Stomach smooth muscle (tissue), 2 donors: Measurements from ENCODE around the gene GLT8D1.

Source experiments
- H3K27ac ChIP-seq: one replicate; pipeline ENCODE4 v1.7.0; 2013; ENCODE audit warnings: mild to moderate bottlenecking, low read length, inconsistent platforms
- H3K27me3 ChIP-seq, 2 donors: one replicate each; pipeline ENCODE4 v1.7.0; 2013; ENCODE audit warnings: low read length in 2 of 2; ENCODE audit not compliant: insufficient read depth in 2 of 2, control insufficient read depth in 1 of 2
- H3K36me3 ChIP-seq, 2 donors: one replicate each; pipeline ENCODE4 v1.7.0; 2013; ENCODE audit warnings: low read length in 2 of 2; ENCODE audit not compliant: control insufficient read depth in 2 of 2, insufficient read depth in 2 of 2
- H3K4me1 ChIP-seq: one replicate; pipeline ENCODE4 v1.7.0; 2013; ENCODE audit warnings: low read length; ENCODE audit not compliant: control insufficient read depth, insufficient read depth
- H3K4me3 ChIP-seq, 2 donors: one replicate each; pipeline ENCODE4 v1.7.0; 2013; ENCODE audit warnings: low read length in 2 of 2
- H3K9ac ChIP-seq, 2 donors: one replicate each; pipeline ENCODE4 v1.7.0; 2013; ENCODE audit warnings: low read length in 2 of 2, mild to moderate bottlenecking in 1 of 2
- H3K9me3 ChIP-seq, 2 donors: one replicate each; pipeline ENCODE4 v1.7.0; 2013; ENCODE audit warnings: low read length in 2 of 2; ENCODE audit not compliant: control insufficient read depth in 2 of 2
- donor health status: healthy.
- donor health status: Pancreatic carcinoma.

GLT8D1 gene

GRCh38 chr3:52690560-52690959 lies 15.0 kb downstream of the GLT8D1 start:
- Histone ChIP-seq H3K4me1 (peaks cover 8% of the 10 kb centered on the region), H3K36me3 (peaks cover 57 to 68% of the 10 kb centered on the region in 2 donors), H3K27ac (no peak overlapping the region), H3K27me3 (no peaks in the 10 kb centered on the region), H3K9ac (no peak overlapping the region), H3K4me3 (no peak overlapping the region), H3K9me3 (no peaks in the 10 kb centered on the region)

- Histone ChIP-seq H3K9ac (no peak overlapping the region), H3K27ac (no peak overlapping the region), H3K36me3 (peaks cover 46 to 57% of the 10 kb centered on the region in 2 donors), H3K4me3 (no peak overlapping the region), H3K4me1 (peaks cover 13% of the 10 kb centered on the region), H3K9me3 (no peaks in the 10 kb centered on the region), H3K27me3 (no peaks in the 10 kb centered on the region)
These were observed 16.4 kb downstream of the GLT8D1 start for GRCh38 chr3:52689151-52689550.

GRCh38 chr3:52688266-52688665 lies 17.3 kb downstream of the GLT8D1 start:
- peaks cover 38 to 51% of the 10 kb centered on the region in 2 donors for H3K36me3 ChIP-seq
- no peak overlapping the region for H3K27ac ChIP-seq
- peak overlapping the region in 1 of 2 donors; percentile 23 for H3K9ac ChIP-seq

GRCh38 chr3:52685709-52686691 lies 19.6 kb downstream of the GLT8D1 start, which contains the start of the genes GNL3 and PBRM1:
TSS of gene GNL3 (plus strand) at chr3:52686032. CDS start at chr3:52686093, 61 bp downstream.
TSS of gene PBRM1 (minus strand) at chr3:52685913.
- peaks cover 32 to 34% of the 10 kb centered on the region in 2 donors for H3K36me3 ChIP-seq

More at GRCh38 chr3:52688266-52688665, 17.3 kb downstream of the GLT8D1 start:
- H3K9me3 ChIP-seq, result no peaks in the 10 kb centered on the region
- H3K4me1 ChIP-seq, result peaks cover 17% of the 10 kb centered on the region
- no peak overlapping the region for H3K4me3 ChIP-seq
- no peaks in the 10 kb centered on the region for H3K27me3 ChIP-seq

GRCh38 chr3:52685285-52685708 lies 20.3 kb downstream of the GLT8D1 start:
- H3K4me3 ChIP-seq, result peak overlapping the region; percentile 85 to 99
- H3K4me1 ChIP-seq, result peaks cover 20% of the 10 kb centered on the region
- H3K27me3 ChIP-seq, result no peaks in the 10 kb centered on the region
- H3K36me3 ChIP-seq, result peaks cover 27 to 30% of the 10 kb centered on the region in 2 donors
- H3K27ac ChIP-seq, result peak overlapping the region; percentile 81
- H3K9ac ChIP-seq, result peak overlapping the region; percentile 88 to 97
- no peaks in the 10 kb centered on the region for H3K9me3 ChIP-seq

More at GRCh38 chr3:52685709-52686691, 19.6 kb downstream of the GLT8D1 start, which contains the start of the genes GNL3 and PBRM1:
- Histone ChIP-seq H3K9ac (peak within 1 kb of the TSS; percentile 88 to 97), H3K4me3 (peak within 1 kb of the TSS; percentile 97 to 99), H3K4me1 (peaks cover 20% of the 10 kb centered on the region), H3K9me3 (no peaks in the 10 kb centered on the region), H3K27ac (peak within 1 kb of the TSS; percentile 81), H3K27me3 (no peaks in the 10 kb centered on the region)

- H3K4me1 ChIP-seq, result peaks cover 20% of the 10 kb centered on the region
These were observed 21.4 kb downstream of the GLT8D1 start for GRCh38 chr3:52684184-52684583.

GRCh38 chr3:52683611-52684010 lies 22.0 kb downstream of the GLT8D1 start:
- H3K9me3 ChIP-seq, result no peaks in the 10 kb centered on the region
- H3K9ac ChIP-seq, result no peak overlapping the region
- peaks cover 20% of the 10 kb centered on the region for H3K4me1 ChIP-seq
- H3K27ac ChIP-seq, result no peak overlapping the region
- H3K27me3 ChIP-seq, result no peaks in the 10 kb centered on the region
- H3K36me3 ChIP-seq, result peaks cover 25 to 27% of the 10 kb centered on the region in 2 donors
- no peak overlapping the region for H3K4me3 ChIP-seq

More at GRCh38 chr3:52684184-52684583, 21.4 kb downstream of the GLT8D1 start:
- peak overlapping the region in 1 of 2 donors; percentile 99 for H3K4me3 ChIP-seq
- no peaks in the 10 kb centered on the region for H3K27me3 ChIP-seq
- no peak overlapping the region for H3K27ac ChIP-seq
- peaks cover 27 to 28% of the 10 kb centered on the region in 2 donors for H3K36me3 ChIP-seq
- H3K9me3 ChIP-seq, result no peaks in the 10 kb centered on the region
- H3K9ac ChIP-seq, result no peak overlapping the region

GRCh38 chr3:52682016-52682415 lies 23.6 kb downstream of the GLT8D1 start:
- Histone ChIP-seq H3K9ac (peak overlapping the region in 1 of 2 donors; percentile 12), H3K27ac (no peak overlapping the region), H3K4me3 (no peak overlapping the region), H3K36me3 (peaks cover 22 to 23% of the 10 kb centered on the region in 2 donors), H3K4me1 (peaks cover 20% of the 10 kb centered on the region), H3K27me3 (no peaks in the 10 kb centered on the region), H3K9me3 (no peaks in the 10 kb centered on the region)

- Histone ChIP-seq H3K4me3 (no peak overlapping the region), H3K27me3 (no peaks in the 10 kb centered on the region), H3K27ac (no peak overlapping the region), H3K9ac (peak overlapping the region in 1 of 2 donors; percentile 12), H3K36me3 (peaks cover 23 to 24% of the 10 kb centered on the region in 2 donors), H3K9me3 (no peaks in the 10 kb centered on the region), H3K4me1 (peaks cover 17% of the 10 kb centered on the region)
These were observed 24.0 kb downstream of the GLT8D1 start for GRCh38 chr3:52681596-52681995.

GRCh38 chr3:52679811-52680210 lies 25.8 kb downstream of the GLT8D1 start:
- Histone ChIP-seq H3K36me3 (peaks cover 27 to 33% of the 10 kb centered on the region in 2 donors), H3K9me3 (no peaks in the 10 kb centered on the region), H3K4me3 (no peak overlapping the region), H3K4me1 (peaks cover 11% of the 10 kb centered on the region), H3K27me3 (no peaks in the 10 kb centered on the region), H3K9ac (no peak overlapping the region), H3K27ac (no peak overlapping the region)
